HG03108 (cell line): ENCODE measurements around the gene NLRC4.
"Not testable (repeated sequence)": the region's sequence is repeated elsewhere in the genome, so short reads cannot be mapped to it uniquely, and the experiment has no call there.

ENCODE experiments used
- ATAC-seq: cut with Tn5 transposase; IDR thresholded peaks from one replicate; pipeline ENCODE4 v1.9.1; 2021; ENCODE audit warnings: moderate library complexity; ENCODE audit not compliant: unreplicated experiment

NLRC4 gene

GRCh38 chr2:32246911-32247310 is 17.8 kb downstream of the NLRC4 start:
- ATAC-seq = no peak

DNA sequence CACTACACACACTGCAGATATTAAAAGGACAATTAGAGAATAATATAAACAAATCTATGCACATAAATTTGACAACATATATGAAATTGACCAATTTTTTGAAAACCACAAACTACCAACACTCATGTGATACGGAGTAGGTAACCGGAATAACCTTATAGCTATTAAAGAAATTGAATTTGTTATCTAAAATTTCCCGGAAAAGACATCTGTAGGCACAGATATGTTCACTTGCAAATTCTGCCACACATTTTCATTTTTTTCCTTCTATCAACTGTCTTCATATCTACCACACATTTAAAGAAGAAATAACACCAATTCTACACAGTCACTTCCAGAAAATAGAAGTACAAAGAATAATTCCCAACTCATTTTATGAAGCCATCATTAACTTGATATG is 22.4 kb downstream of the NLRC4 start:
- no peak for ATAC-seq

DNA sequence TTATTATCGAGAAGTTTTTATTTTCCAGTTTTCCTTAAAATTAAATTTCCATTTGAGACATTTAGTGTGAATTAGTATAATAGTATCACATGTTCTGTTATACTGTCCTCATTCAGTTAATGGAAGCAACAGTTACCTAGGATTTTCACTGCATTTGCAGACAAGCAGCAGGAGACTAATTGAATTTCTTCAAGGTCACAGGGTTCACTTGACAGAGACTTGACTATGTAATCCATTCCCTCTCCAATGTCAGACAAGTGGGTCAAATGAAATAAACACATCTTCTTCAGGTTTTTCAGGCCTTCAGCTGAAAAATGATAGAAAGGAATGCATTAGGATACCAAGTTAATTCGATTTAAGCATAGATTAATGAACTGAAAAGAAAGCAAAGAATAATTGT is 26.7 kb downstream of the NLRC4 start:
- no peak for ATAC-seq

DNA sequence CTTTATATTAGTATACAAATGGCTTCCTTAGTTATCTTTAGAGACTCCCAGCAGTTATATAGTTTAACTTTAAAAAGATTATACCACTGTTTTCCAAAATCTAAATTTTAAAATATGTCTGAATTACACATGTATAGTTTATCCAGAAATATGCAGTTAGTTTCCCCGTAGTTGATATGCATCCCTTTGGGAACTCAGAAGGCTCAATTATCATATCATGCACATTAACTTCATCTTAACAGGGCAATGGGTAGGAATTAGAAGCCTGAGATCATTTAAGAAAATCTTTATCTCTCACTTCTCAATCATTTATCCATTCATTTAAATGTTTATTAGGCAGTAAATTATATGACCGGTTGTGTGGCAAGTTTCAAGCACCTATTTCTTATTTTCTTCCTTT is 27.2 kb downstream of the NLRC4 start:
- ATAC-seq = no peak

GRCh38 chr2:32235315-32235714 is 29.4 kb downstream of the NLRC4 start:
- ATAC-seq = no peak

DNA sequence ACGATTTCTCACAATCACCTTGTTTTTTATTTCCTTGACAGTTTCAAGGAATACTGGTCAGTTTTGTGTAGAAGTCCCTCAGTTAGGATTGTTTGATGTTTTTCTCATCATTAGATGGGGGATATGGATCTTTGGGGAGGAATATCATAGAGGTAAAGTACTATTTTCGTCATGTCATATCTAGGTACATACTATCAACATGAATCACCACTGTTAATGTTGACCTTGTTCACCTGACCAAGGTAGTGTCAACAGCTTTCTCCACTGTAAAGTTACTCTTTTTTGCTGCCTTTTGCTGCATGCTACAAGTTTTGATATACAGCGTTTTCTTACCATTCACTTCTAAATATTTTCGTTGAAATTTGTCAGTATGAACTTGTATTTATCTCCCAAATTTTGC is 32.7 kb downstream of the NLRC4 start:
- no peak for ATAC-seq

DNA sequence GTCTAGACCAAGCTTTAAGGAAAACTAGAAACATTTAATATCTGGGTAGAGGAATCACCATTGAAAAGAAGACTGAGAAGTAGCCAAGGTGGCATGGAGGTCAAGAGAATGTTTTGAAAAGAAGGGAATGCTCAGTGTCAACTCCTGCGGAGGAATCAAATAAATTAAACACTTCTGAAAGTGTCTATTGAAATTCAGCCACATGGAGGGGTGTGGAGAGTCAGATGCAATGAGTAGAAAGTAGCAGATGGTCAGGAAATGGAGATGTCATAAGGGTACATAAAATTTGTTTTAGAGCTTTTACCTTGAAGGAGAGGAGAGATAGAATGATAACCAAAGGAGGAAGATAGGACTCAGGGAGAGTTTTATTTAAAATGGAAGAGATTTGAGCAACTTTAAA is 35.1 kb downstream of the NLRC4 start:
- ATAC-seq = no peak

DNA sequence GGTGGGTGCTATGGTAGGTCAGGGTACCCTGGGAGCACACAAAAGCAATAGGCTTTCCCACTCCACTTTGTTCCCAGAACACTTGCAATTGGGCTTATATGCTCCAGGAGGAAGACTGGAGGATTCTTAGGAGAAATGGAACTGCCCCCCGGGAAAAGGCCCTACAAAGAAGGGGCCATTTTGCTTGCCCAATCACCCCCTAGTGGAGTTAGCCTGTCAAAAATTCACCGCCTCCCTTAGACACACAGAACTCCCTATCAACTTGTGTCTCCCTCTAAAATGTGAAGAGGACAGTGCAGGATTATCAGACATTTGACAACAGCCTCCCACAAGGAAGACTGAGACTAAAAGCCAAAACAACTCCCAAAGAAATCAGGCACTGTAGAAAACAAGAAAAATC is 36.5 kb downstream of the NLRC4 start:
- ATAC-seq = no peak

GRCh38 chr2:32227492-32227891 is 37.2 kb downstream of the NLRC4 start:
- ATAC-seq = no peak

GRCh38 chr2:32222966-32223365 is 41.7 kb downstream of the NLRC4 start:
- no peak for ATAC-seq

DNA sequence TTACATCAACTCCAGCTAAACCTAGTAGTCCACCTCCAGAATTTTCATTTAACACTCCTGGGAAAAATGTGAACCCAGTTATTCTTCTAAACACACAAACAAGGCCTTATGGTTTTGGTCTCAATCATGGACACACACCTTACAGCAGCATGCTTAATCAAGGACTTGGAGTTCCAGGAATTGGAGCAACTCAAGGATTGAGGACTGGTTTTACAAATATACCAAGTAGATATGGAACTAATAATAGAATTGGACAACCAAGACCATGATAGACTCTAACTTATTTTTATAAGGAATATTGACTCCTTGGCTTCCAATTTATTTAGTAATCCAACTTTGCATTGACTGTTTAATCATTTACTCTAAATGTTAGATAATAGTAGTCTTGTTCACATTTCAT is 44.2 kb downstream of the NLRC4 start:
- no peak for ATAC-seq

DNA sequence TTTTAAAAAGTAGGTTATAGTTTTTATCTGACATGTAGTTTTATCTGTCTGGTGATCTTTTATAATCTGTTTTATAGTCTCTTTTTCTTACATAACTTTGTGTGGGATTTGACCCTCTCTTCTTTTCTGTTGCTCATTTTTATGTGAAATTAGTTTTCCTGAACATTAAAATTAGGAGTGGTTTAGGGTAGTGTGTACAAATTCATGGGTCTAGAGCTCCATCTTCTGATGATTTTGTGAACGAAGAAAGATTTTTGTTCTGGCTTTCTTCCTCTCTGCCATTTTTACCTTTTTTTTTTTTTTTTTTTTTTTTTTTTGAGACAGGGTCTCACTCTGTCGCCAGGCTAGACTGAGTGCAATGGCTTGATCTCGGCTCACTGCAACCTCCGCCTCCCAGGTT is 52.4 kb downstream of the NLRC4 start:
- ATAC-seq = no peak

DNA sequence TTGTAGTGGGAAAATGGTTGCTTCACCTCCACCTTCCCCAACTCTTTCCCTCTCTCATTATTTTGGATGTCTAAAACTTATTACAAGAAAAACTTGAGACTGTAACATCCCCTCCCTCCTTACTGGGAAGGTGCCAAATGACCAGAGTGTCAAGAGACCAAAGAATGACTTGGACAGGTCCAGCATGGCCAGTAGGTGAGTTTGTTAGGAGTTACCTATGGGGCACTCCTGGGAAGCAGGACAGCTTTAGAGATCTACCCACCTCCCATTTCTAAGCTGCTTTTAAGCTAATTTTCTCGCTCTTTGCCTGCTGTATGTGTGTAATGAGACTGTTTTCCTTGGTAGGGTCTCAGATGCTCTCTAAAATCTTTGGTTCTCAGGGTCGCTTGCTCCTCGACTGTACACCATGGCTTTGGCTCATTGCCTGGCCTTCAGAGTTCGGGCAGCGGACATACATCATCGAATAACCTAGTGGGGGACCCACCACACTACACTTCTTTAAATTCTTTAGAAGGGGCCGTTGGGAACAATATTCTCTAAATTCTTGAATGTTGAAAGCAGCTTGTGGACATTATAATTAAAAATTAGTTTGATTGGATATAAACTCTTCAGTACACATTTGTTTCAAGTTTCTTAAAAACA is 53.8 kb downstream of the NLRC4 start:
- ATAC-seq = no peak

- ATAC-seq = not testable (repeated sequence)
These were observed 61.3 kb downstream of the NLRC4 start for GRCh38 chr2:32203428-32203827.

DNA sequence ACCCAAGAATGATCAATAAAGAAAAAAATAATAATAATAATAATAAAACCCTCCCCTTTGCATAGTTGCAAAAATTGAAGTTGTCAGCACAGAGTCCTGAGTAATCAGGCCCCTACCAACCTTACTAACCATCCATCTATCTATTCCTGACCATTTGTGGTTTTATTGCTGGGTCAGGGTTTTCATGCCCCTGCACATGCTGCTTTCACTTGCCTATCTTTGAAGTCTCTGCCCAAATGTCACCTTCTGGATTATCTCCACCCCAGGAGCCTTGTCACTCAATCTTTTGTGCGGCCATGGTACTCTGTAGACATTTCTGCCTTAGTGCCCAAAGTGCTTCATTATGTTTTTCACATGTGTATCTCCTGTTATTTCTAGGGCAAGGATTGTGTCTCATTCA is 63.9 kb downstream of the NLRC4 start:
- ATAC-seq = no peak

DNA sequence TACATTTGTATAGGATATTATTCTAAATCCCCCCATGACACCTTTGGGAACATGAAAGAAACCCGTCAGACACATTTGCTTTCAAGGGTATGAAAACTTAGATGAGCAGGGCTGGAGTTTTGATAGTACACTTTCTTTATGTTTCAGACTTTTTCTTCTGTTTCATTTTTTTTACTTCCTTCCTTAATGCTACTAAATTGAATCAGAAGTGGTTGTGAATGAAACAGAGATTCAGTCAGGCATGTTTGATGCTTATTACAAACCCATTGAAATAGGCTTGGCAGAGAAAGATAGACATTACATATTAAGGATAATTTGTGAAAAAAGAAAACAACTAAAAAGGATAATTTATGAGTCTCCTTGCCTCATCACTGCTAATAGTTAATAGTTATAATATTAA is 72.3 kb downstream of the NLRC4 start:
- no peak for ATAC-seq

DNA sequence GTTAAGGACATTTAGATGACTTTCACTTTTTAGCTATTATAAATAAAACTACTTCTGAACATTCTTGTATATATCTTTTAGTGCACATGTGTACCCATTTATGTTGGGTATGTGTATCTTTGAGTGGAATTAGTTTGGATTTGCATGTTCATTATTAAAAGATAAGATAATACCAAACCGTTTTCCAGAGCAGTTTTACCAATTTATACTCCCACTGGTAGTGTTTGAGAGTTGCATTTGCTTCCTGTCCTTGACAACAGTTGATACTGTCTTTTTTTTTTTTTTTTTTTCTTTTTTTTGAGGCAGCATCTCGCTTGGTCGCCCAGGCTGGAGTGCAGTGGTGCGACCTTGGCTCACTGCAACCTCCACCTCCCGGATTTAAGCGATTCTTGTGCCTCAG is 75.7 kb downstream of the NLRC4 start:
- ATAC-seq = no peak

GRCh38 chr2:32182667-32183066 is 82.0 kb downstream of the NLRC4 start:
- no peak for ATAC-seq
